NCI-H1436 (cell line): ENCODE measurements around the gene VWA8.
"Not testable (repeated sequence)": the region's sequence is repeated elsewhere in the genome, so short reads cannot be mapped to it uniquely, and the experiment has no call there.

Source experiments
- DNase-seq: peaks from one replicate; lab custom pipeline; 2025; lab: John Stamatoyannopoulos, UW

The VWA8 gene

GRCh38 chr13:41587490-41587889, 373.4 kb downstream of the VWA8 start:
- DNase-seq = no peak

GRCh38 chr13:41586216-41586615, 374.7 kb downstream of the VWA8 start:
- no peak for DNase-seq

- DNase-seq = no peak
Measured at GRCh38 chr13:41582027-41582463, 378.9 kb downstream of the VWA8 start.

- no peak for DNase-seq
Measured at GRCh38 chr13:41580345-41580744, 380.6 kb downstream of the VWA8 start.

GRCh38 chr13:41579881-41580280, 381.0 kb downstream of the VWA8 start:
- no peak for DNase-seq

- DNase-seq = no peak
Measured at GRCh38 chr13:41579168-41579567, 381.7 kb downstream of the VWA8 start.

- no peak for DNase-seq
Measured at GRCh38 chr13:41578371-41578770, 382.5 kb downstream of the VWA8 start.

GRCh38 chr13:41577436-41577835, 383.5 kb downstream of the VWA8 start:
- DNase-seq = no peak

- DNase-seq = not testable (repeated sequence)
Measured at GRCh38 chr13:41573640-41574039, 387.3 kb downstream of the VWA8 start.

- DNase-seq = not testable (repeated sequence)
Measured at GRCh38 chr13:41571817-41572340, 389.0 kb downstream of the VWA8 start.

GRCh38 chr13:41568972-41569351, 391.9 kb downstream of the VWA8 start:
- DNase-seq = no peak

- no peak for DNase-seq
Measured at GRCh38 chr13:41568143-41568971, 392.6 kb downstream of the VWA8 start.

GRCh38 chr13:41567363-41567762, 393.5 kb downstream of the VWA8 start:
- DNase-seq = no peak

- DNase-seq = no peak
Measured at GRCh38 chr13:41565846-41566245, 395.1 kb downstream of the VWA8 start.

GRCh38 chr13:41565216-41565615, 395.7 kb downstream of the VWA8 start:
- no peak for DNase-seq

GRCh38 chr13:41563984-41564365, 396.9 kb downstream of the VWA8 start:
- no peak for DNase-seq

GRCh38 chr13:41563341-41563983, 397.4 kb downstream of the VWA8 start:
- no peak for DNase-seq

- DNase-seq = no peak
Measured at GRCh38 chr13:41562541-41563178, 398.2 kb downstream of the VWA8 start.

GRCh38 chr13:41562083-41562482, 398.8 kb downstream of the VWA8 start:
- DNase-seq = no peak

GRCh38 chr13:41561170-41561569, 399.7 kb downstream of the VWA8 start:
- no peak for DNase-seq

- no peak for DNase-seq
Measured at GRCh38 chr13:41558781-41559560, 401.9 kb downstream of the VWA8 start.

- DNase-seq = no peak
Measured at GRCh38 chr13:41557719-41558118, 403.2 kb downstream of the VWA8 start.
